ENCODE measurements around the gene ANKH. TPM values are rescaled to one million over a fixed set of nuclear protein-coding genes. Genes with fewer than 3 reads are reported as not detected.
"Not testable (repeated sequence)": the region's sequence is repeated elsewhere in the genome, so short reads cannot be mapped to it uniquely, and the experiment has no call there.

Gene ANKH
- polyA plus RNA-seq, 2 of the 4 experiments (the other 2 are of a cell fraction), result 11.7 to 17.3 TPM

- TF ChIP-seq REST (IDR thresholded peaks at IDR 0.05) (no peak), FOXS1 (CRISPR knock-in tag; IDR thresholded peaks at IDR 0.05) (no peak), CBX2 (IDR thresholded peaks at IDR 0.05; ENCODE audit: borderline replicate concordance, low read depth) (no peak), FOSL2 (IDR thresholded peaks at IDR 0.05) (no peak), FOSL2 (CRISPR knock-in tag; IDR thresholded peaks at IDR 0.05) (no peak)
Measured at GRCh38 chr5:14801792-14802191, 69.8 kb downstream of the ANKH start (continued).

DNA sequence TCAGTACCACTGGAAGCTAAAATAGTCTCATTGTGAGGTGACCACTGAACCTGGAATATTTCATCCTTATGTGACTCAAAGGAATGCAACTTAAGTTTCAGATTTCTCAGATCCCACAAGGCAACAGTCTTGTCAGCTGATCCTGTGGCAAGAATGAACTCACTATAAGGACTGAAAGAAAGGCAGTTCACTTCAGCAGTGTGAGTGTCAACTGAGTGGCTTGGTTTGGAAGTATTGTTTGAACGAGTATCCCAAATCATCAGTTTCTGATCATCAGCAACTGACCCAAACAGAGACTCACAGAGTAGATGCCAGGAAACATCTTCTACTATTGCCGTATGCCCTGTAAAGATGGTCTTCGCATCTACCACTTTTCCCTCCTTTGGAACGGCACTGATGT lies 74.2 kb downstream of the ANKH start:
- CTCF ChIA-PET; DNase-seq (ENCODE audit: low read depth in 1 of 2, low spot score in 1 of 2); H3K4me1 ChIP-seq; FAIRE-seq; H3K4me2 ChIP-seq; ATAC-seq; H3K27ac ChIP-seq; POLR2A ChIA-PET; H3K9me3 ChIP-seq; H3K4me3 ChIP-seq: not testable (repeated sequence)
- 98% methylated on average over 4 of the region's 4 CpGs for WGBS (ENCODE audit: missing lambda C conversion rate)

DNA sequence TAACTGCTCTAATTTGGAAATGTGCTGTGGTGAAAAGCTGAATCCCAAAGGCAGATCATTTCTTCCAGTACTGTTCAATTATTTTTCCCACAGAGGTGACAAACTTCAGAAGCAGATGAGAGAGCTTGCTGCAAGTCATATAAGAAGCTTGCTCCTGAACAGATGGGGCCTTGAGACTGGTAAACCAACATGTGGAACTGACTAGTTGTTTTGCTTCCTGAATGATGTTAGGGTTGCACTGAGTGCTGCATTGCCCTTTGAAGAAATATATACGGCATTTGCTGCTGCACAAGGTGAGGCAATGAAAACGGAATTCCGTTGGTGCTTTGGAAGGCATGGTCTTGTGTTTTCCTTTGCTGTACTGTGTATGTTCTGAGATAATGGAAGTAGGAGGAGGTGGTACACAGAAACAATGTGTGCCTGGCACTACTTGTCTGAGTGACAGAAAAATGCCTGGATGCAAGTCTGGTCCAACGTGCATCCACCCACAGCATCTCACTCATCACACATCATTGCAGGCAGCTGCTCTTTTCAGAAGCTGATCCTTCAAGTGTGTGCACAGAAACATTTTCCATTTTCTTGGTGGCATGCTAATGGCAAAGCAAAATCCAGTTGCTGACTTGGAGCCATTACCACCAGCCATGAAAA lies 76.9 kb downstream of the ANKH start:
- FAIRE-seq (no peak), DNase-seq (ENCODE audit: low read depth in 1 of 2, low spot score in 1 of 2) (no peak), ATAC-seq (no peak)
- H3K4me2 ChIP-seq, result no peak overlapping the region
- TF ChIP-seq CBX2 (IDR thresholded peaks at IDR 0.05; ENCODE audit: borderline replicate concordance, low read depth) (no peak), NFE2L2 (conservative IDR thresholded peaks at IDR 0.05; ENCODE audit: low read length) (no peak), ESRRA (IDR thresholded peaks at IDR 0.05; ENCODE audit: borderline replicate concordance, low read length) (no peak), ZFP36 (IDR thresholded peaks at IDR 0.05; ENCODE audit: borderline replicate concordance, partially characterized antibody) (no peak), FOSB (CRISPR knock-in tag; IDR thresholded peaks at IDR 0.05) (no peak), HOXB13 (CRISPR knock-in tag; IDR thresholded peaks at IDR 0.05; ENCODE audit: low read depth) (no peak), TP53 (CRISPR knock-in tag; IDR thresholded peaks at IDR 0.05) (no peak), GATA3 (IDR thresholded peaks at IDR 0.05; ENCODE audit: borderline replicate concordance) (no peak), FOSL2 (IDR thresholded peaks at IDR 0.05) (no peak), FOSL2 (CRISPR knock-in tag; IDR thresholded peaks at IDR 0.05) (no peak), POLR2A (IDR thresholded peaks at IDR 0.05; ENCODE audit: low read length) (no peak), MAFK (IDR thresholded peaks at IDR 0.05; ENCODE audit: partially characterized antibody) (no peak), RAD21 (conservative IDR thresholded peaks at IDR 0.05 in 1 of 2, IDR thresholded peaks at IDR 0.05 in 1 of 2) (no peak)
- TF ChIP-seq, protein P1, sequence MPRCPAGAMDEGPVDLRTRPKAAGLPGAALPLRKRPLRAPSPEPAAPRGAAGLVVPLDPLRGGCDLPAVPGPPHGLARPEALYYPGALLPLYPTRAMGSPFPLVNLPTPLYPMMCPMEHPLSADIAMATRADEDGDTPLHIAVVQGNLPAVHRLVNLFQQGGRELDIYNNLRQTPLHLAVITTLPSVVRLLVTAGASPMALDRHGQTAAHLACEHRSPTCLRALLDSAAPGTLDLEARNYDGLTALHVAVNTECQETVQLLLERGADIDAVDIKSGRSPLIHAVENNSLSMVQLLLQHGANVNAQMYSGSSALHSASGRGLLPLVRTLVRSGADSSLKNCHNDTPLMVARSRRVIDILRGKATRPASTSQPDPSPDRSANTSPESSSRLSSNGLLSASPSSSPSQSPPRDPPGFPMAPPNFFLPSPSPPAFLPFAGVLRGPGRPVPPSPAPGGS (IDR thresholded peaks at IDR 0.05), result no peak
- H3K27ac ChIP-seq, result no peak overlapping the region
- POLR2A ChIA-PET, result no interaction called here
- CTCF ChIA-PET, result interaction anchor here (0.5 to 2.0 kb wide), 4 partner anchors 13 to 831 kb away, joined by 3 to 7 read pairs (median 4); no protein-coding TSS in a partner anchor
- no peak overlapping the region for H3K4me3 ChIP-seq
- 91% methylated on average over 4 of the region's 4 CpGs for WGBS (ENCODE audit: missing lambda C conversion rate)
- no peaks in the 10 kb centered on the region for H3K4me1 ChIP-seq
- H3K9me3 ChIP-seq, result no peaks in the 10 kb centered on the region

- H3K27ac ChIP-seq, result no peak overlapping the region
- H3K9me3 ChIP-seq, result no peaks in the 10 kb centered on the region
- ChIA-PET POLR2A (no interaction called here), CTCF (interaction anchor here (2.0 kb wide), 1 partner anchor 12 kb away, joined by 7 read pairs; no protein-coding TSS in a partner anchor)
- TF ChIP-seq GATA3 (IDR thresholded peaks at IDR 0.05; ENCODE audit: borderline replicate concordance), result no peak
- no peak for TF ChIP-seq JUN (IDR thresholded peaks at IDR 0.05)
- no peak for TF ChIP-seq PHF8 (IDR thresholded peaks at IDR 0.05; ENCODE audit: borderline replicate concordance, low read depth)
- TF ChIP-seq EP300 (IDR thresholded peaks at IDR 0.05), result no peak
- no peak for TF ChIP-seq ZNF302 (CRISPR knock-in tag; IDR thresholded peaks at IDR 0.05)
- TF ChIP-seq NFE2L2 (conservative IDR thresholded peaks at IDR 0.05; ENCODE audit: low read length), result no peak
- no peak for TF ChIP-seq ZC3H11A (IDR thresholded peaks at IDR 0.05)
- TF ChIP-seq KDM5A (IDR thresholded peaks at IDR 0.05), result no peak
- no peak for TF ChIP-seq ZFP36 (IDR thresholded peaks at IDR 0.05; ENCODE audit: borderline replicate concordance, partially characterized antibody)
- no peak for TF ChIP-seq ZSCAN20 (CRISPR knock-in tag; IDR thresholded peaks at IDR 0.05)
- no peak for TF ChIP-seq HOXB13 (CRISPR knock-in tag; IDR thresholded peaks at IDR 0.05; ENCODE audit: low read depth)
- no peak for TF ChIP-seq MAZ (IDR thresholded peaks at IDR 0.05; ENCODE audit: borderline replicate concordance, low read depth, low read length)
- TF ChIP-seq, protein P2, sequence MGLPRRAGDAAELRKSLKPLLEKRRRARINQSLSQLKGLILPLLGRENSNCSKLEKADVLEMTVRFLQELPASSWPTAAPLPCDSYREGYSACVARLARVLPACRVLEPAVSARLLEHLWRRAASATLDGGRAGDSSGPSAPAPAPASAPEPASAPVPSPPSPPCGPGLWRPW (IDR thresholded peaks at IDR 0.05), result no peak
- TF ChIP-seq RCOR1 (IDR thresholded peaks at IDR 0.05; ENCODE audit: low read depth, low read length), result no peak
- no peak overlapping the region for H3K4me3 ChIP-seq
- ATAC-seq (no peak), FAIRE-seq (no peak), DNase-seq (ENCODE audit: low read depth in 1 of 2, low spot score in 1 of 2) (no peak)
- no peaks in the 10 kb centered on the region for H3K4me1 ChIP-seq
- WGBS (ENCODE audit: missing lambda C conversion rate), result 98% methylated on average over 5 of the region's 5 CpGs
- H3K4me2 ChIP-seq, result no peak overlapping the region
Measured at GRCh38 chr5:14793851-14794250, 77.7 kb downstream of the ANKH start.
